Measurements from ENCODE around the gene PLA2G7. TPM values are rescaled to one million over a fixed set of nuclear protein-coding genes. Genes with fewer than 3 reads are reported as not detected.

Gene PLA2G7
- polyA plus RNA-seq, 3 donors, result 10.2 to 53.5 (median 24.4) TPM

GRCh38 chr6:46730921-46731461, 4.2 kb downstream of the PLA2G7 start:
- H3K27me3 ChIP-seq (ENCODE audit: control insufficient read depth in 2 of 2, insufficient read depth in 2 of 2, low read length in 2 of 2), result peaks cover 1 to 7% of the 10 kb centered on the region in 2 donors
- H3K4me3 ChIP-seq (replicated peaks in 1 of 3; ENCODE audit: low read depth in 2 of 3, low read length in 3 of 3), result peak overlapping the region in 1 of 3 experiments; percentile 10
- H3K36me3 Mint-ChIP-seq, result peaks cover 22 to 33% of the 10 kb centered on the region in 2 donors
- no peaks in the 10 kb centered on the region for H3K9me3 ChIP-seq (replicated peaks in 1 of 2; ENCODE audit: control insufficient read depth in 1 of 2, insufficient read depth in 1 of 2, low read length in 2 of 2)
- intact Hi-C loops (cut with micrococcal nuclease), result loop anchor here (5.0 kb wide), 1 partner anchor 41 kb away; no protein-coding TSS in a partner anchor
- H3K27ac Mint-ChIP-seq, result peak overlapping the region; percentile 85 to 93 (median 89)
- peaks cover 56% of the 10 kb centered on the region for H3K4me1 Mint-ChIP-seq
- peaks cover 0 to 5% (median 3%) of the 10 kb centered on the region in 7 donors for H3K9me3 Mint-ChIP-seq
- H3K4me2 ChIP-seq (replicated peaks; ENCODE audit: extremely low read depth, low read length, poor library complexity, severe bottlenecking), result peak overlapping the region; percentile 24
- no peaks in the 10 kb centered on the region for H3K79me2 ChIP-seq (ENCODE audit: insufficient read depth, low read length)
- no peak overlapping the region for H3K9ac ChIP-seq (ENCODE audit: insufficient read depth, low read length, poor library complexity, severe bottlenecking)
- no peaks in the 10 kb centered on the region for H4K20me1 ChIP-seq (ENCODE audit: insufficient read depth, low read length)
- H3K27ac ChIP-seq (ENCODE audit: low read depth in 1 of 2, low read length in 2 of 2), result peak overlapping the region in 1 of 2 donors; percentile 74
- peak; percentile 83 to 91 (median 89) for DNase-seq
- no peaks in the 10 kb centered on the region for H3K36me3 ChIP-seq (replicated peaks in 1 of 2; ENCODE audit: control insufficient read depth in 1 of 2, insufficient read depth in 2 of 2, low read length in 2 of 2)
- no CpG with 5 or more reads among the region's 4 CpGs for WGBS (ENCODE audit: insufficient coverage)
- peaks cover 43 to 60% of the 10 kb centered on the region in 2 donors for H3K4me1 ChIP-seq (ENCODE audit: control insufficient read depth in 1 of 2, insufficient read depth in 2 of 2, low read length in 2 of 2)
- H2AFZ ChIP-seq (ENCODE audit: insufficient read depth, low read depth, low read length, poor library complexity, severe bottlenecking), result no peak overlapping the region
- H3K27me3 Mint-ChIP-seq (ENCODE audit: low read depth in 3 of 3), result peaks cover 5 to 24% (median 20%) of the 10 kb centered on the region in 3 donors
- H3K4me3 Mint-ChIP-seq, result peak overlapping the region in 1 of 2 donors; percentile 61
- no peak for TF ChIP-seq CTCF (IDR thresholded peaks at IDR 0.05)

GRCh38 chr6:46729787-46730326, 5.3 kb downstream of the PLA2G7 start:
- Mint-ChIP-seq H3K4me3 (no peak overlapping the region), H3K27me3 (ENCODE audit: low read depth in 3 of 3) (peaks cover 4 to 14% (median 13%) of the 10 kb centered on the region in 3 donors), H3K9me3 (peaks cover 0 to 5% (median 3%) of the 10 kb centered on the region in 7 donors), H3K4me1 (peaks cover 49% of the 10 kb centered on the region), H3K27ac (peak overlapping the region in 3 of 7 donors; percentile 27 to 92 (median 42)), H3K36me3 (peaks cover 18 to 32% of the 10 kb centered on the region in 2 donors)
- Histone ChIP-seq H3K36me3 (replicated peaks in 1 of 2; ENCODE audit: control insufficient read depth in 1 of 2, insufficient read depth in 2 of 2, low read length in 2 of 2) (no peaks in the 10 kb centered on the region), H3K79me2 (ENCODE audit: insufficient read depth, low read length) (no peaks in the 10 kb centered on the region), H3K9ac (ENCODE audit: insufficient read depth, low read length, poor library complexity, severe bottlenecking) (no peak overlapping the region), H4K20me1 (ENCODE audit: insufficient read depth, low read length) (no peaks in the 10 kb centered on the region), H3K27me3 (ENCODE audit: control insufficient read depth in 2 of 2, insufficient read depth in 2 of 2, low read length in 2 of 2) (no peaks in the 10 kb centered on the region), H3K4me2 (replicated peaks; ENCODE audit: extremely low read depth, low read length, poor library complexity, severe bottlenecking) (no peak overlapping the region), H3K9me3 (replicated peaks in 1 of 2; ENCODE audit: control insufficient read depth in 1 of 2, insufficient read depth in 1 of 2, low read length in 2 of 2) (no peaks in the 10 kb centered on the region), H3K4me3 (replicated peaks in 1 of 3; ENCODE audit: low read depth in 2 of 3, low read length in 3 of 3) (no peak overlapping the region), H3K27ac (ENCODE audit: low read depth in 1 of 2, low read length in 2 of 2) (peak overlapping the region in 1 of 2 donors; percentile 74), H3K4me1 (ENCODE audit: control insufficient read depth in 1 of 2, insufficient read depth in 2 of 2, low read length in 2 of 2) (peaks cover 37 to 48% of the 10 kb centered on the region in 2 donors), H2AFZ (ENCODE audit: insufficient read depth, low read depth, low read length, poor library complexity, severe bottlenecking) (no peak overlapping the region)
- no peak for DNase-seq
- TF ChIP-seq CTCF (IDR thresholded peaks at IDR 0.05), result no peak
- intact Hi-C loops (cut with micrococcal nuclease), result loop anchor here (5.0 kb wide), 1 partner anchor 42 kb away; no protein-coding TSS in a partner anchor
- 100% methylated on average over 1 of the region's 1 CpG for WGBS (ENCODE audit: insufficient coverage)

All from CD14-positive monocyte (primary cell).